OCI-LY3 (cell line): ENCODE results near the gene TMC7.

Source experiments
- EZH2phosphoT487 ChIP-seq: fragments of 200-600 bp; shearing (Covaris generic); IDR thresholded peaks from 2 replicates; pipeline ENCODE4 v1.6.1; 2018; ENCODE audit warnings: antibody characterized with exemption, mixed run types, low read depth
- TF ChIP-seq, protein P1 (sequence below): fragments of 200-600, 300-600 bp; sonication (generic); IDR thresholded peaks from 2 replicates; pipeline ENCODE4 v1.5.1; 2014; ENCODE audit warnings: antibody characterized with exemption, low read length, low read depth

DNA sequence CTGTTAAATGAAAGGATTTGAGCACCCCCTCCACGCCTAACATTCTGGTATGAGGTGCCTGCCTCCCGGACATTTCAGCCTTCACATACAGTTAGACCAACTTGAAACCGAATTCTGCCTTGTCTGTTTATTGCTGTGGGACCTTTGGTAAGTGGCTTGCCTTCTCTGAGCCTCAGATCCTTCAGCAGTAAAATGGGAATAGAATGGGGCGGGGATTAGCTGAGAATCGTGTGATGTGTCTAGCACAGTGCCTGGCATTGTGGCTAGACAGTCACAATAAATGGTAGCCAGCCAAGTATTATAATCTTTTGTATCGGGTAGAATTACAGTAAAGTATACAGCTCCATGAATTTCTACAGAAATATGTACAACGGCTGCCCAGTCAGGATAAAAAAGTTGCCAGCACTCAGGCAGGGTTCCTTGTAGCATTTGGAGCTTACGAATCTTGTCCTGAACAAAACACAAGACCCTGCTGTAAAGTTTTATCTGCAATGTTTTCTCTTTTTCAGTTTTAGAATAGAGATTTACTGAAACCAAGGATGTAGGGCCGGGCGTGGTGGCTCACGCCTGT lies 786 bp downstream of the TMC7 start:
- TF ChIP-seq, protein P1, sequence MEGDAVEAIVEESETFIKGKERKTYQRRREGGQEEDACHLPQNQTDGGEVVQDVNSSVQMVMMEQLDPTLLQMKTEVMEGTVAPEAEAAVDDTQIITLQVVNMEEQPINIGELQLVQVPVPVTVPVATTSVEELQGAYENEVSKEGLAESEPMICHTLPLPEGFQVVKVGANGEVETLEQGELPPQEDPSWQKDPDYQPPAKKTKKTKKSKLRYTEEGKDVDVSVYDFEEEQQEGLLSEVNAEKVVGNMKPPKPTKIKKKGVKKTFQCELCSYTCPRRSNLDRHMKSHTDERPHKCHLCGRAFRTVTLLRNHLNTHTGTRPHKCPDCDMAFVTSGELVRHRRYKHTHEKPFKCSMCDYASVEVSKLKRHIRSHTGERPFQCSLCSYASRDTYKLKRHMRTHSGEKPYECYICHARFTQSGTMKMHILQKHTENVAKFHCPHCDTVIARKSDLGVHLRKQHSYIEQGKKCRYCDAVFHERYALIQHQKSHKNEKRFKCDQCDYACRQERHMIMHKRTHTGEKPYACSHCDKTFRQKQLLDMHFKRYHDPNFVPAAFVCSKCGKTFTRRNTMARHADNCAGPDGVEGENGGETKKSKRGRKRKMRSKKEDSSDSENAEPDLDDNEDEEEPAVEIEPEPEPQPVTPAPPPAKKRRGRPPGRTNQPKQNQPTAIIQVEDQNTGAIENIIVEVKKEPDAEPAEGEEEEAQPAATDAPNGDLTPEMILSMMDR, result no peak
- TF ChIP-seq EZH2phosphoT487, result no peak
